PC-3 (cell line): Measurements from ENCODE around the gene RGS11.

Source experiments
- CTCF ChIP-seq: fragments of 300-600 bp; sonication (generic); conservative IDR thresholded peaks from 2 replicates; pipeline ENCODE4 v1.5.1; 2017; ENCODE audit warnings: antibody characterized with exemption, low read depth, mild to moderate bottlenecking, low read length
- EZH2 ChIP-seq: fragments of 300-600 bp; sonication (generic); IDR thresholded peaks from one replicate; pipeline ENCODE4 v1.6.1; 2017; ENCODE audit warnings: antibody characterized with exemption, mild to moderate bottlenecking, low read length; ENCODE audit not compliant: unreplicated experiment
- EZH2phosphoT487 ChIP-seq: fragments of 300-600 bp; sonication (generic); IDR thresholded peaks from 2 replicates; pipeline ENCODE4 v1.6.1; 2018; ENCODE audit warnings: mild to moderate bottlenecking, antibody characterized with exemption, low read length, borderline replicate concordance

- TF ChIP-seq CTCF = no peak
- no peak for TF ChIP-seq EZH2
- TF ChIP-seq EZH2phosphoT487 = no peak
Observed at GRCh38 chr16:247027-247426, 28.7 kb downstream of the RGS11 start.
